Suprapubic skin (tissue), 3 donors: ENCODE results near the gene TTC28.

Experiments
- EP300 ChIP-seq: sonication (generic); formaldehyde crosslinking; IDR thresholded peaks from one replicate; pipeline ENCODE4 v1.6.1; 2017; ENCODE audit warnings: antibody characterized with exemption
- POLR2A ChIP-seq, 2 donors: fragments of 450-650 bp; IDR thresholded peaks; one replicate each; pipeline ENCODE4 v1.6.1; 2017; ENCODE audit warnings: antibody characterized with exemption in 2 of 2, mild to moderate bottlenecking in 2 of 2, moderate library complexity in 2 of 2
- TF ChIP-seq, protein P1 (sequence below), 2 donors: fragments of 200-600 bp in 1 of 2; fragments of 450-650 bp in 1 of 2; sonication (generic) in 1 of 2; IDR thresholded peaks; one replicate each; pipeline ENCODE4 v1.5.1; 2016 to 2019; ENCODE audit warnings: antibody characterized with exemption in 2 of 2, mild to moderate bottlenecking in 1 of 2, moderate library complexity in 1 of 2

DNA sequence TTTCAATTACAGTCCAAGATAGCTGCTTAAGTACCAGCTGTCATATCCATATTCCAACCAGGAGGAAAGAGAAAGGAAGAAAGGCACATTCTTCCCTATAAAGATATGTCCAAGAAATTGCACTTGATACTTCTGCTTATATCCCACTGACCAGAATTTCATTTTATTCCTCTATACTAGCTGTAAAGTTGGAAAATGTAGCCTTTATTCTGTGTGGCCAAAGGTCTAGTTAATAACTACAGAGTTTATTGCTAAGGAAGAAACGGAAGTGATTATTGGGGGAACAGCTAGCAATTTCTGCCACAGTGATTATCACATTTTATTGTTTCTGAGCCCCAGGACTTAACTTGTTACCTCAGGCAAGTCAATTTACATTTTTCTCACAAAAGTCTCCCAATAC is 213.8 kb downstream of the TTC28 start:
- TF ChIP-seq, protein P1, sequence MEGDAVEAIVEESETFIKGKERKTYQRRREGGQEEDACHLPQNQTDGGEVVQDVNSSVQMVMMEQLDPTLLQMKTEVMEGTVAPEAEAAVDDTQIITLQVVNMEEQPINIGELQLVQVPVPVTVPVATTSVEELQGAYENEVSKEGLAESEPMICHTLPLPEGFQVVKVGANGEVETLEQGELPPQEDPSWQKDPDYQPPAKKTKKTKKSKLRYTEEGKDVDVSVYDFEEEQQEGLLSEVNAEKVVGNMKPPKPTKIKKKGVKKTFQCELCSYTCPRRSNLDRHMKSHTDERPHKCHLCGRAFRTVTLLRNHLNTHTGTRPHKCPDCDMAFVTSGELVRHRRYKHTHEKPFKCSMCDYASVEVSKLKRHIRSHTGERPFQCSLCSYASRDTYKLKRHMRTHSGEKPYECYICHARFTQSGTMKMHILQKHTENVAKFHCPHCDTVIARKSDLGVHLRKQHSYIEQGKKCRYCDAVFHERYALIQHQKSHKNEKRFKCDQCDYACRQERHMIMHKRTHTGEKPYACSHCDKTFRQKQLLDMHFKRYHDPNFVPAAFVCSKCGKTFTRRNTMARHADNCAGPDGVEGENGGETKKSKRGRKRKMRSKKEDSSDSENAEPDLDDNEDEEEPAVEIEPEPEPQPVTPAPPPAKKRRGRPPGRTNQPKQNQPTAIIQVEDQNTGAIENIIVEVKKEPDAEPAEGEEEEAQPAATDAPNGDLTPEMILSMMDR (IDR thresholded peaks at IDR 0.05), result no peak
- TF ChIP-seq POLR2A (IDR thresholded peaks at IDR 0.05) (no peak), EP300 (no peak)
